PFSK-1 (cell line): ENCODE measurements around the gene CRB2.

Source experiments
- FOXP2 ChIP-seq: optimal IDR thresholded peaks from 2 replicates; pipeline ENCODE3; 2011; ENCODE audit warnings: borderline replicate concordance, control low read depth, inconsistent platforms; ENCODE audit not compliant: insufficient read depth; ENCODE audit errors: extremely low read length, extremely low read depth
- POLR2AphosphoS5 ChIP-seq: IDR thresholded peaks from 2 replicates; pipeline ENCODE4 v1.6.1; 2012; ENCODE audit warnings: low read depth, mild to moderate bottlenecking, control low read depth, low read length, moderate library complexity
- SIN3A ChIP-seq: IDR thresholded peaks from 2 replicates; pipeline ENCODE4 v1.6.1; 2012; ENCODE audit warnings: mild to moderate bottlenecking, low read length, moderate library complexity, borderline replicate concordance; ENCODE audit not compliant: insufficient read depth
- TAF1 ChIP-seq: IDR thresholded peaks from 2 replicates; pipeline ENCODE4 v1.6.1; 2012; ENCODE audit warnings: low read length, control low read depth, borderline replicate concordance; ENCODE audit not compliant: insufficient read depth
- TF ChIP-seq, protein P1 (sequence below), 2 experiments: IDR thresholded peaks; 2 replicates each; pipeline versions ENCODE4 v1.6.1 to v1.8.0; 2011 to 2012; ENCODE audit warnings: low read depth in 2 of 2, low read length in 2 of 2, control low read depth in 1 of 2, inconsistent platforms in 1 of 2, mild to moderate bottlenecking in 1 of 2, moderate library complexity in 1 of 2; ENCODE audit not compliant: insufficient read depth in 1 of 2

The CRB2 gene

GRCh38 chr9:123361086-123361730 is 5.2 kb downstream of the CRB2 start:
- TF ChIP-seq, protein P1, sequence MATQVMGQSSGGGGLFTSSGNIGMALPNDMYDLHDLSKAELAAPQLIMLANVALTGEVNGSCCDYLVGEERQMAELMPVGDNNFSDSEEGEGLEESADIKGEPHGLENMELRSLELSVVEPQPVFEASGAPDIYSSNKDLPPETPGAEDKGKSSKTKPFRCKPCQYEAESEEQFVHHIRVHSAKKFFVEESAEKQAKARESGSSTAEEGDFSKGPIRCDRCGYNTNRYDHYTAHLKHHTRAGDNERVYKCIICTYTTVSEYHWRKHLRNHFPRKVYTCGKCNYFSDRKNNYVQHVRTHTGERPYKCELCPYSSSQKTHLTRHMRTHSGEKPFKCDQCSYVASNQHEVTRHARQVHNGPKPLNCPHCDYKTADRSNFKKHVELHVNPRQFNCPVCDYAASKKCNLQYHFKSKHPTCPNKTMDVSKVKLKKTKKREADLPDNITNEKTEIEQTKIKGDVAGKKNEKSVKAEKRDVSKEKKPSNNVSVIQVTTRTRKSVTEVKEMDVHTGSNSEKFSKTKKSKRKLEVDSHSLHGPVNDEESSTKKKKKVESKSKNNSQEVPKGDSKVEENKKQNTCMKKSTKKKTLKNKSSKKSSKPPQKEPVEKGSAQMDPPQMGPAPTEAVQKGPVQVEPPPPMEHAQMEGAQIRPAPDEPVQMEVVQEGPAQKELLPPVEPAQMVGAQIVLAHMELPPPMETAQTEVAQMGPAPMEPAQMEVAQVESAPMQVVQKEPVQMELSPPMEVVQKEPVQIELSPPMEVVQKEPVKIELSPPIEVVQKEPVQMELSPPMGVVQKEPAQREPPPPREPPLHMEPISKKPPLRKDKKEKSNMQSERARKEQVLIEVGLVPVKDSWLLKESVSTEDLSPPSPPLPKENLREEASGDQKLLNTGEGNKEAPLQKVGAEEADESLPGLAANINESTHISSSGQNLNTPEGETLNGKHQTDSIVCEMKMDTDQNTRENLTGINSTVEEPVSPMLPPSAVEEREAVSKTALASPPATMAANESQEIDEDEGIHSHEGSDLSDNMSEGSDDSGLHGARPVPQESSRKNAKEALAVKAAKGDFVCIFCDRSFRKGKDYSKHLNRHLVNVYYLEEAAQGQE (IDR thresholded peaks at IDR 0.05; ENCODE audit: insufficient read depth in 1 of 2, low read depth in 2 of 2, low read length in 2 of 2) = no peak
- TF ChIP-seq FOXP2 (no peak), POLR2AphosphoS5 (no peak), SIN3A (no peak), TAF1 (no peak)

DNA sequence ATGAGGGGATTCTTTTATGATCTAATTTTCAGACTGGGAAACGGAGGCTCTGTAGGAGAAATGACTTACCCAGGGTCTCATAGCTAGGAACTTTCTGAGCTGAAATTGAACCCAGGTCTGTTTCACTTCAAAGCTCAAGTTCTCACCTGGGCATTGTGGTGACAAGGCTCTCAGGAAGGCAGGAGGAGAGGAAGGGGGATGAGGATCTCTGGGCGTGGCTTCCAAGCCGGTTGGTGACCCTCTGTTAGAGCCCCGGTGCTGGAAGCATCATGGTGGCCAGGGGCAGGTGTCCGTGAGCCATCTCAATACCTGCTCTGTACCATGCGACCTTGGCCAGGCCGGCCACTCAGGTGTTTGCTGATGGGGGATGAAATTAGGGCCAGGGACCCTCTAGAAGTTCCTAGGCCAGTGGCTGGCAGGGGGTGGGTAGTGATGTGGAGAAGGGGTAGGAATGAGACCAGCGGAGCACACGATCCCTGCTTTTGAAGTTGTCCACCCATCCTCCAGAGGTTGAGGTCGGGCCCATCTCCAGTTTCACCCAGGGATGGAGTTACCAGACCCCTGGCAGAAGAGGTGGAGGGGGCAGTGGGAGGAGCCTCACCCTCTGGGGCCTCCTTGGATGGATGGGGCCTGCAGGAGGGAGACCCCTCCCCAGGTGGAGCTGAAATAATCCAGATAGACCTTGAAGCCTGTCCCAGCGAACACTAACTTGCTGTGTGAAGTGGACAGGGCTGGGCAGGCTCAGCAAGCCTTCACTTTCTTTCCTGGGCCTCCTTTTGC is 5.9 kb downstream of the CRB2 start:
- TF ChIP-seq TAF1 (no peak), POLR2AphosphoS5 (no peak), FOXP2 (no peak), SIN3A (no peak)
- TF ChIP-seq, protein P1 (IDR thresholded peaks at IDR 0.05; ENCODE audit: insufficient read depth in 1 of 2, low read depth in 2 of 2, low read length in 2 of 2) = no peak

- TF ChIP-seq POLR2AphosphoS5 (no peak), TAF1 (no peak), FOXP2 (no peak), SIN3A (no peak)
- TF ChIP-seq, protein P1 (IDR thresholded peaks at IDR 0.05; ENCODE audit: insufficient read depth in 1 of 2, low read depth in 2 of 2, low read length in 2 of 2) = no peak
Measured at GRCh38 chr9:123362856-123363255, 6.9 kb downstream of the CRB2 start.

- TF ChIP-seq FOXP2 (no peak), TAF1 (no peak), SIN3A (no peak), POLR2AphosphoS5 (no peak)
- TF ChIP-seq, protein P1 (IDR thresholded peaks at IDR 0.05; ENCODE audit: insufficient read depth in 1 of 2, low read depth in 2 of 2, low read length in 2 of 2) = no peak
Measured at GRCh38 chr9:123364241-123364824, 8.3 kb downstream of the CRB2 start.
